Breast epithelium (tissue), 4 donors: ENCODE data around the gene DLST. TPM values are rescaled to one million over a fixed set of nuclear protein-coding genes. Genes with fewer than 3 reads are reported as not detected.

ENCODE experiments used
- DNase-seq, 2 donors: peaks; one replicate each; pipeline ENCODE4 v3.0.0-alpha.2; 2019; ENCODE audit warnings: low spot score in 2 of 2
- H3K27ac ChIP-seq, 2 donors: fragments of 200-600 bp; sonication (generic) in 1 of 2; one replicate each; pipeline ENCODE4 v1.5.1; 2016 to 2019; ENCODE audit warnings: mild to moderate bottlenecking in 1 of 2
- H3K27me3 ChIP-seq, 2 donors: fragments of 200-600 bp; sonication (generic) in 1 of 2; one replicate each; pipeline versions ENCODE4 v1.5.1 to v1.6.0; 2017 to 2019; ENCODE audit warnings: control low read depth in 1 of 2, mild to moderate bottlenecking in 1 of 2
- H3K36me3 ChIP-seq: fragments of 200-600 bp; one replicate; pipeline ENCODE4 v1.5.1; 2019
- H3K4me1 ChIP-seq, 2 donors: fragments of 200-600 bp; sonication (generic); one replicate each; pipeline ENCODE4 v1.5.1; 2016 to 2019; ENCODE audit warnings: control low read depth in 1 of 2
- H3K4me3 ChIP-seq, 3 donors: fragments of 200-600 bp; sonication (generic); 1 replicate in 2 of 3; 2 replicates in 1 of 3; pipeline ENCODE4 v1.5.1; 2016 to 2019; ENCODE audit warnings: mild to moderate bottlenecking in 3 of 3, moderate library complexity in 2 of 3
- H3K9me3 ChIP-seq, 2 donors: fragments of 200-600 bp; sonication (generic) in 1 of 2; one replicate each; pipeline ENCODE4 v1.5.1; 2016 to 2019; ENCODE audit warnings: control low read depth in 1 of 2
- POLR2A ChIP-seq: fragments of 450-650 bp; IDR thresholded peaks from one replicate; pipeline ENCODE4 v1.6.1; 2016; ENCODE audit warnings: antibody characterized with exemption, mild to moderate bottlenecking, moderate library complexity
- POLR2AphosphoS5 ChIP-seq, 3 donors: sonication (generic); formaldehyde crosslinking; IDR thresholded peaks; one replicate each; pipeline ENCODE4 v1.6.1; 2017; ENCODE audit warnings: antibody characterized with exemption in 3 of 3
- intact Hi-C: fragments of 100-400 bp; cut with DNase I; formaldehyde crosslinking; loops from one replicate; pipeline ENCODE4 v1.15.1; 2023; ENCODE audit warnings: low total_unique reads
- total RNA-seq, 3 donors: library from RNA; depleted of rRNA; stranded (reverse); fragments of >200 nt; gene quantifications; one replicate each; pipeline ENCODE4 v1.1.0, GENCODE V29; 2016
- TF ChIP-seq, protein P1 (sequence below), 3 donors: fragments of 450-650 bp; IDR thresholded peaks; one replicate each; pipeline ENCODE4 v1.5.1; 2016 to 2017; ENCODE audit warnings: antibody characterized with exemption in 3 of 3, mild to moderate bottlenecking in 3 of 3, moderate library complexity in 3 of 3

Gene DLST
- total RNA-seq, 3 donors from 2014 or later: 73.4 to 104 (median 76.1) TPM

- DNase-seq: no peak
- no peaks in the 10 kb centered on the region for H3K27me3 ChIP-seq
- peak overlapping the region in 1 of 2 donors; percentile 76 for H3K27ac ChIP-seq
- no peaks in the 10 kb centered on the region for H3K9me3 ChIP-seq
- TF ChIP-seq, protein P1, sequence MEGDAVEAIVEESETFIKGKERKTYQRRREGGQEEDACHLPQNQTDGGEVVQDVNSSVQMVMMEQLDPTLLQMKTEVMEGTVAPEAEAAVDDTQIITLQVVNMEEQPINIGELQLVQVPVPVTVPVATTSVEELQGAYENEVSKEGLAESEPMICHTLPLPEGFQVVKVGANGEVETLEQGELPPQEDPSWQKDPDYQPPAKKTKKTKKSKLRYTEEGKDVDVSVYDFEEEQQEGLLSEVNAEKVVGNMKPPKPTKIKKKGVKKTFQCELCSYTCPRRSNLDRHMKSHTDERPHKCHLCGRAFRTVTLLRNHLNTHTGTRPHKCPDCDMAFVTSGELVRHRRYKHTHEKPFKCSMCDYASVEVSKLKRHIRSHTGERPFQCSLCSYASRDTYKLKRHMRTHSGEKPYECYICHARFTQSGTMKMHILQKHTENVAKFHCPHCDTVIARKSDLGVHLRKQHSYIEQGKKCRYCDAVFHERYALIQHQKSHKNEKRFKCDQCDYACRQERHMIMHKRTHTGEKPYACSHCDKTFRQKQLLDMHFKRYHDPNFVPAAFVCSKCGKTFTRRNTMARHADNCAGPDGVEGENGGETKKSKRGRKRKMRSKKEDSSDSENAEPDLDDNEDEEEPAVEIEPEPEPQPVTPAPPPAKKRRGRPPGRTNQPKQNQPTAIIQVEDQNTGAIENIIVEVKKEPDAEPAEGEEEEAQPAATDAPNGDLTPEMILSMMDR (IDR thresholded peaks at IDR 0.05): no peak
- no peak overlapping the region for H3K4me3 ChIP-seq
- H3K36me3 ChIP-seq: no peaks in the 10 kb centered on the region
- intact Hi-C loops: loop anchor here (10.0 kb wide), 1 partner anchor 171 kb away; no protein-coding TSS in a partner anchor
- H3K4me1 ChIP-seq: peaks cover 5 to 15% of the 10 kb centered on the region in 2 donors
These were observed 31.7 kb downstream of the DLST start for GRCh38 chr14:74913393-74913910.

GRCh38 chr14:74913986-74914573 is 32.4 kb downstream of the DLST start:
- intact Hi-C loops: loop anchor here (10.0 kb wide), 1 partner anchor 171 kb away; no protein-coding TSS in a partner anchor
- TF ChIP-seq POLR2A (no peak), POLR2AphosphoS5 (IDR thresholded peaks at IDR 0.05) (peak in 2 of 3 donors; percentile 46 to 53)
- TF ChIP-seq, protein P1 (IDR thresholded peaks at IDR 0.05): peak; percentile 34 to 76 (median 68)
- Histone ChIP-seq H3K27me3 (no peaks in the 10 kb centered on the region), H3K4me3 (no peak overlapping the region), H3K4me1 (peaks cover 6 to 19% of the 10 kb centered on the region in 2 donors), H3K9me3 (no peaks in the 10 kb centered on the region), H3K27ac (peak overlapping the region; percentile 11 to 76), H3K36me3 (no peaks in the 10 kb centered on the region)
- DNase-seq: peak; percentile 64 to 67

GRCh38 chr14:74915426-74915825 is 33.7 kb downstream of the DLST start:
- no peaks in the 10 kb centered on the region for H3K36me3 ChIP-seq
- H3K4me3 ChIP-seq: no peak overlapping the region
- H3K27me3 ChIP-seq: no peaks in the 10 kb centered on the region
- H3K9me3 ChIP-seq: no peaks in the 10 kb centered on the region
- intact Hi-C loops: loop anchor here (10.0 kb wide), 1 partner anchor 169 kb away; no protein-coding TSS in a partner anchor
- peaks cover 6 to 19% of the 10 kb centered on the region in 2 donors for H3K4me1 ChIP-seq
- no peak for TF ChIP-seq POLR2A
- TF ChIP-seq, protein P1 (IDR thresholded peaks at IDR 0.05): no peak
- no peak for TF ChIP-seq POLR2AphosphoS5 (IDR thresholded peaks at IDR 0.05)
- peak overlapping the region in 1 of 2 donors; percentile 76 for H3K27ac ChIP-seq
- no peak for DNase-seq

- no peak for TF ChIP-seq POLR2A
- TF ChIP-seq, protein P1 (IDR thresholded peaks at IDR 0.05): no peak
- TF ChIP-seq POLR2AphosphoS5 (IDR thresholded peaks at IDR 0.05): no peak
- DNase-seq: no peak
- intact Hi-C loops: loop anchor here (10.0 kb wide), 1 partner anchor 169 kb away; no protein-coding TSS in a partner anchor
- Histone ChIP-seq H3K4me3 (no peak overlapping the region), H3K9me3 (no peaks in the 10 kb centered on the region), H3K36me3 (no peaks in the 10 kb centered on the region), H3K27ac (peak overlapping the region; percentile 33 to 76), H3K4me1 (peaks cover 6 to 19% of the 10 kb centered on the region in 2 donors), H3K27me3 (no peaks in the 10 kb centered on the region)
These were observed 34.1 kb downstream of the DLST start for GRCh38 chr14:74915826-74916225.

- Histone ChIP-seq H3K4me1 (peaks cover 6 to 19% of the 10 kb centered on the region in 2 donors), H3K4me3 (no peak overlapping the region), H3K27ac (peak overlapping the region; percentile 68 to 76), H3K9me3 (no peaks in the 10 kb centered on the region), H3K36me3 (no peaks in the 10 kb centered on the region), H3K27me3 (no peaks in the 10 kb centered on the region)
- TF ChIP-seq, protein P1 (IDR thresholded peaks at IDR 0.05): no peak
- no peak for TF ChIP-seq POLR2A
- TF ChIP-seq POLR2AphosphoS5 (IDR thresholded peaks at IDR 0.05): no peak
- intact Hi-C loops: loop anchor here (10.0 kb wide), 1 partner anchor 168 kb away; no protein-coding TSS in a partner anchor
- no peak for DNase-seq
These were observed 35.4 kb downstream of the DLST start for GRCh38 chr14:74917178-74917543.
